Body of pancreas (tissue), 4 donors: ENCODE results near the gene HNRNPC.

Experiments
- CTCF ChIP-seq, 7 experiments: fragments of 450-650 bp in 4 of 7; fragments of 200-600 bp in 3 of 7; sonication (generic) in 3 of 7; IDR thresholded peaks; one replicate each; pipeline ENCODE4 v1.5.1; 2016 to 2019; ENCODE audit warnings: antibody characterized with exemption in 7 of 7
- POLR2A ChIP-seq, 3 donors: fragments of 450-650 bp; IDR thresholded peaks; one replicate each; pipeline ENCODE4 v1.6.1; 2016; ENCODE audit warnings: antibody characterized with exemption in 3 of 3, mild to moderate bottlenecking in 2 of 3

- no peak for TF ChIP-seq CTCF (IDR thresholded peaks at IDR 0.05)
- no peak for TF ChIP-seq POLR2A (IDR thresholded peaks at IDR 0.05)
Measured at GRCh38 chr14:21215879-21216251, 53.4 kb downstream of the HNRNPC start.
